ENCODE measurements around the gene ZMYND12. TPM values are rescaled to one million over a fixed set of nuclear protein-coding genes. Genes with fewer than 3 reads are reported as not detected.

ZMYND12 gene
- total RNA-seq, 1 donor: 4.3 TPM

DNA sequence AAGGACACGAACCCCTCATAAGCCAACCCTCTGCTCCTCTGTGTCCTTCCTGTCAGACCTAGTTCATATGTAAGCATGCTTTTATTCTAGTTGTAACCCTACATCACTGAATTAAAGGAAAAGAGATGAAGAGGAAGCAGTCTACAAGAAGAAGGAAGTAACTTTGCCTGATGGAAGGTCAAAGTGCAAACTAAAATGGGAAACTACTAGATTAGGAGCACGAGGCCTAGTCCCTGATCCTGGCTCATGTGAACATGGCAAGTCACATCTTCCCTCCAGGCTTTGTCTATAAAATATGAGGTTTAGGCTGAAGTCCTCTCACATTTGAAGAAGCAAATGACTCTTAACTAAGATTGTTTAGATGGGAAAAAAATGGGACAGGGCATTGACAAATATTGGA is 13.2 kb downstream of the ZMYND12 start:
- DNase-seq (ENCODE audit: low read depth in 2 of 3, low spot score in 2 of 3): no peak

DNA sequence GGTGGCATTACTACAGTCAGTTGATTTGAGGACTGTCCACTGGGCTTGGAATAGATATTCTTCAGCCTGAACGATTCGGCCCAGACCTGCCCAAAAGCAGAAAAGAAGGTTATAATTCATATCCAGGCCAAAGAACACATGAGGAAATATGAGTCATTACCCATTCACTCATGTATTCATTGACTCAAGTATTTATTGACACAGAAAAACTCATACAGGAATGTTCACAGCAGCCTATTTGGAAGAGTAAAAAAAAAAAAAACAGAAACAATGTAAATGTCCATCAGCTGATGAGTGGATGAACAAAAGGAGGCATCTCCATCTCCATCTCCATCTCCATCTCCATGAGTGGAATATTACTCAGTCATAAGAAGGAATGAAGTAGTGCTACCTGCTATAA is 15.9 kb downstream of the ZMYND12 start:
- DNase-seq (ENCODE audit: low read depth in 2 of 3, low spot score in 2 of 3): no peak

GRCh38 chr1:42434340-42434739 is 21.5 kb downstream of the ZMYND12 start:
- DNase-seq (ENCODE audit: low read depth in 2 of 3, low spot score in 2 of 3): no peak

DNA sequence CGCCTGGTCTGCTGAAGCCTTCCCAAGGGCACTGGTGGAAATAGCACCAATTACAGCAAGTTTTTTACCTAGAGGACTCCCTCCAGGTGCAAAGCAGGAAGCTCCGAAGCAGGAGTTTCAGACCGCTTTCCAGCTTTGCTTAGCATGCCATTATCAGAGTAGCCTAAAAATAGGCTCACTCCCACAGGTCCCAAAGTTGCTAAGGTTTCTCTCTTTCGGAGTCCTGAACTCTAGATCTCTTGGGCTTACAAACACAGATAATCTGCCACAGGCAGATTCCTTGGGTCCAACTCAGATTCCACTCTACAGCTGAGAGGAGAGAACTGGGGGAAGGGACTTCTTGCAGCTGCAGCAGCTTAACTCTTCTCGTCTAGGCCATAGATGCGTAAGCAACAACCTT is 22.5 kb downstream of the ZMYND12 start:
- DNase-seq (ENCODE audit: low read depth in 2 of 3, low spot score in 2 of 3): no peak

DNA sequence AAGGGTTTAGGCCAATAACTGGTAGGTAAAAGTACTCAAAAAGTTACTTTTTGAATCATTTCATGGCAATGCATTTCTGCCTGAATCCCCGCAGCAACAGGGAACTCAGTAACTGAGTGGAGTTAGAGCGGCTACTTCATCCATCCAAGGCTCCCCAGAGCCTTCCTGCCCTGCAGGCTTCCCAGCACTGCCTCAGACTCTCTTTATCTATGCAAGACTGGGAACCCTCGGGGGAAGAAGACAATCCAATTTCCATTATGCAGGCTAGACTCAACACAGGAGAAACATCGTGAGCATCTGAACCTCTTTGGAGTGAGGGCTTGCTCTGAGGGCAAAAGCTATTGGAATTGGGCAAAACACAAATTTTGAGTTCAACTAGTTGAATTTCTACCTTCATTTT is 23.1 kb downstream of the ZMYND12 start:
- DNase-seq (ENCODE audit: low read depth in 2 of 3, low spot score in 2 of 3): no peak

GRCh38 chr1:42431514-42431913 is 24.3 kb downstream of the ZMYND12 start:
- no peak for DNase-seq (ENCODE audit: low read depth in 2 of 3, low spot score in 2 of 3)

GRCh38 chr1:42430286-42431135 is 25.3 kb downstream of the ZMYND12 start:
- DNase-seq (ENCODE audit: low read depth in 2 of 3, low spot score in 2 of 3): no peak

GRCh38 chr1:42429603-42430002 is 26.2 kb downstream of the ZMYND12 start:
- no peak for DNase-seq (ENCODE audit: low read depth in 2 of 3, low spot score in 2 of 3)

GRCh38 chr1:42427240-42427639 is 28.6 kb downstream of the ZMYND12 start:
- DNase-seq (ENCODE audit: low read depth in 2 of 3, low spot score in 2 of 3): peak in 1 of 3 donors; percentile 17

DNA sequence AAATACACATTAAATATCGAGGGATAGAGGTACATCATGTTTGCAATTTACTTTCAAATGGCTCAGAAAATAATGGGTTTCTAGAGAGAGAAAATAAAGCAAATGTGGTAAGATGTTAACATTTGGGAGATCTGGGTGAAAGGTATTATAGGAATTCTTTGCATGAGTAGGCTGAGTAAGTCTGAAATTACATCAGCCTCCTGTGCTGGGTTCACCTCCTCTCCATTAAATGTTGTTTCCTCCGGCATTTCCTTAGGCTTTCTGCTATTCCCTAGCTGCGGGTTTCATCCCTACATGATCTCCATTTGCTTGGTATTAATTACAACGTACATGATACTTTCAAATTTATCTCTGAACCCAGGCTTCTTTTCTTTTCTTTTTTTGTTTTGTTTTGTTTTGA is 31.6 kb downstream of the ZMYND12 start:
- no peak for DNase-seq (ENCODE audit: low read depth in 2 of 3, low spot score in 2 of 3)

DNA sequence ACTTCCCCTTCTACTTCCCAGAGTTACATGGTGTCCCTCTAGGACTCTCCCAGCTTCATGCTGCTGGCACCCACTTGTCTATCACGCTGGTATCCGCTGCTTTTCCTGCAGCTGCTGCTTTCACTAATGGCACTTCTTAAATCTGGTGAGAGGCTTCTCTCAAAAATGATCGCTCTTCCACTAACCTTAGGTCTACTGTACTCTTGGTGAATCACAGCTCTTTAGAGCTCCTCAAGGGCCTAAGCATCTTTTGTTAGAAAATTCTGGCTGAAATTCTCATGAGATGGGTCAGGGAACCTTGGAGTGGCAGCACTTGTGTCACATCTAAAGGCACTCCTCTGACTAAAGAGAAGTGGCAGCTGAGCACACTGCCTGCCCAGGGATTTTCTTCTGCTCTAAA is 32.1 kb downstream of the ZMYND12 start:
- DNase-seq (ENCODE audit: low read depth in 2 of 3, low spot score in 2 of 3): no peak

DNA sequence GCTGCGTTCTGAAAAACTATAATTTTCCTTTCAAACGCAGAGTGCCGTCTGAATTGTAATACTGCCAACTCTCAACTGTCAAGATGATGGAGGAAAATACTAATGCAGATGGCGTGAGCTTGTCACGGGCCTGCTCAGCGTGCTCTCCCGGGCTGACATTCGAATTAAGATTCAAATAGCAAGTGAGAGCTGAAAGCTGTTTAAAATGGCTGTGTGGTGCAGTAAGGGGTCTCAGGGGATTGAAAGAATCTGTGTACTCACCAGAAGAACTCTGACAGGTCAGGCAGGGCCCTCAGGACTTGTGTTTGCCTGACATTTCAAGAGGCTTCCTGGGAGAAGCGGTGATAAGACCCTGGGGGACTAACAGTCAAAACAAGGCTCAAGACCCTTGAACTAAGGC is 33.1 kb downstream of the ZMYND12 start:
- DNase-seq (ENCODE audit: low read depth in 2 of 3, low spot score in 2 of 3): no peak

- peak in 1 of 3 donors; percentile 23 for DNase-seq (ENCODE audit: low read depth in 2 of 3, low spot score in 2 of 3)
Measured at GRCh38 chr1:42420911-42421585, 34.8 kb downstream of the ZMYND12 start.

GRCh38 chr1:42420121-42420520 is 35.7 kb downstream of the ZMYND12 start:
- DNase-seq (ENCODE audit: low read depth in 2 of 3, low spot score in 2 of 3): no peak

- DNase-seq (ENCODE audit: low read depth in 2 of 3, low spot score in 2 of 3): no peak
Measured at GRCh38 chr1:42419126-42419821, 36.5 kb downstream of the ZMYND12 start.

- DNase-seq (ENCODE audit: low read depth in 2 of 3, low spot score in 2 of 3): no peak
Measured at GRCh38 chr1:42418516-42418915, 37.3 kb downstream of the ZMYND12 start.

- DNase-seq (ENCODE audit: low read depth in 2 of 3, low spot score in 2 of 3): no peak
Measured at GRCh38 chr1:42417166-42417565, 38.7 kb downstream of the ZMYND12 start.

DNA sequence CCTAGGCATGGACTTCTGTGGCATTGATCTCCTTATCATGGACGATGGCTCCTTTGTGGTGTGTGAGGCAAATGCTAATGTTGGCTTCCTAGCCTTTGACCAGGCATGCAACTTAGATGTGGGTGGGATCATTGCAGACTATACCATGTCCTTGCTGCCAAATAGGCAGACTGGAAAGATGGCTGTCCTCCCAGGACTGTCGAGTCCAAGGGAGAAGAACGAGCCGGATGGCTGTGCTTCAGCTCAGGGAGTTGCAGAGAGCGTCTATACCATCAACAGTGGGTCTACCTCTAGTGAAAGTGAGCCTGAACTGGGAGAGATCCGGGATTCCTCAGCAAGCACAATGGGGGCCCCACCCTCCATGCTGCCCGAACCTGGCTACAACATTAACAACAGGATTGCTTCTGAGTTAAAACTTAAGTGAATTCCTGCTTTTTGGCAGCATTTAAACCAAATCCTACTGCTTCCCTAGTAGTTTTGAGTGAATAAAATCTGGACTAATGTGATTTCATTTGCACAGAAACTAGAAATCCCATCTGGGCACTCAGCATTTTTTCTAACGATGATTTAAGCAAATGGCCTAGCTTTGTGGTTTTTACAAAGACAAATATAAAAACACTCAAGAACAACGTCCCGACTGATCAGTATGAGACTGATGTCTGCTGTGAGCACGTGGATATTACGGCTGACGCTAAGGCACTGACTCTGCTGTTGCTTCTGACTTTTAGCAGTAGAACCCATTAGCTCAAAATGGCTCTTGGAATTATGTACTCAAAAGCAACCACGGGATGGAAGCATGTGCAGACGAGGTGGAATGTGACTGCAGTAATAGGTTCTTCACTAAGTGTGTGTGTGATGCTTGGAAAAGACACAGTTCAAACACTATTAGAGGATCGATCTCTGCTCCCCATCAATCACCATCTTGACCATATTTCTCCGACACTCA is 41.0 kb downstream of the ZMYND12 start:
- DNase-seq (ENCODE audit: low read depth in 2 of 3, low spot score in 2 of 3): no peak

DNA sequence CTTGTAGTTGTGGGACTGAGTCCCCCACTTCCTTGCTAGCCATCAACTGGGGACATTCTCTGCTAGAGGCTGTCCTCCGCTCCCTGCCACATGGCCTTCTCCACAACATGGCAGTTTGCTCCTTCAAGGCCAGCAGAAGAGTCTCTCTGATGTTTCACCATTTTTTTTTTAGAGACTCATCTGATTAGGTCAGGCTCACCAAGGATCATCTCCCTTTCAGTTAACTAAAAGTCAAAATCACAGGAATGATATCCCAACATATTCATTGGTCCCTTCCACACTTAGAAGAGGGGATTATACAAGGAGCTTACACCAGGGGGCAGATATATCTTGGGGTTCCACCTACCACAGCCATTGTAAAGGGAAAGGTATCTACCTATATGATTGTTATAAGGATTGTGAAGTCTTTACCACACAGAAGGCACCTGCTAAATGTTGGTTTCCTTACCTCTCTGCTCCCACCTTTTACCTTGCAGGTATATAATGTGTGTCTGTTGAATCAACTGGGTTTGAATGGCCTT is 51.9 kb downstream of the ZMYND12 start:
- DNase-seq (ENCODE audit: low read depth in 2 of 3, low spot score in 2 of 3): peak in 1 of 3 donors; percentile 18
